GM18858 (cell line): ENCODE data around the gene ANP32A.

Experiments used
- ATAC-seq: cut with Tn5 transposase; IDR thresholded peaks from one replicate; pipeline ENCODE4 v1.9.1; 2021; ENCODE audit not compliant: unreplicated experiment

The ANP32A gene

GRCh38 chr15:68784206-68784605 is 36.5 kb downstream of the ANP32A start:
- ATAC-seq, result no peak

GRCh38 chr15:68783226-68784058 is 37.3 kb downstream of the ANP32A start:
- no peak for ATAC-seq

- ATAC-seq, result no peak
These were observed 38.0 kb downstream of the ANP32A start for GRCh38 chr15:68782589-68783161.

DNA sequence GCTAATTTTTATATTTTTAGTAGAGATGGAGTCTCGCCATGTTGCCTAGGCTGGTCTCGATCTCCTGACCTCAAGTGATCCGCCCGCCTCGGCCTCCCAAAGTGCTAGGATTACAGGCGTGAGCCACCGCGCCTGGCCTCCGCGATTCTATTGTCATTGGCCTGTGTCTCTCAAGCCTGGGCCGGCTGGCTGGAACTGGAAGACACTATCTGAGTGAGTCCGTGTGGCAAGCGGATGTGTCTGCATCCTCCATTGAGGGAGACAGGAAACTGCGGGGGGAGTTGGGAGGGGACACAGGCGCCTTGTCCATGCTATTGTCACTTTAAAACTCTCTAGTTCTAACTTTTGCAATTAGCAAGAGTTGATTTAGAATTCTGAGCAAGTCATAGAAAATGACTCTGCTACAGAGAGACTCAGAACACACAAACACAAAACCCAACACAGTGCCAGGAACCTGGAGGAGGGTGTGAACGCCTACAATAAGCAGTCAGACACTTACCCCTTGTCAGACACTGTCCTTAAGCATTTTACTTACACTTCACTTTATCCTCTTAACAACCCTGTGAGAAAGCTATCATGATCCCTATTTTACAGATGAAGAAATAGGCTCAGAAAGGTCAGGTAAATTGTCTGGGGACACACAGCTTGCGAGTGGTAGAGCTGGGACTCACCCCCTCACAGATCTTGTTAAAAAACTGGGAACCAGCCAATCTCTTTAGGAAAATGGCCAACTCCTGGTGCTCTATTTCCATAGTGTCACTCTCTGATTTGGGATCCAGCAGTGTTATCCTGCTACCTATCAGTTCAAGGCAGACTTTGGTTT is 38.7 kb downstream of the ANP32A start:
- ATAC-seq, result no peak

GRCh38 chr15:68781217-68781616 is 39.5 kb downstream of the ANP32A start:
- ATAC-seq, result no peak

GRCh38 chr15:68778876-68779275 is 41.8 kb downstream of the ANP32A start:
- no peak for ATAC-seq

DNA sequence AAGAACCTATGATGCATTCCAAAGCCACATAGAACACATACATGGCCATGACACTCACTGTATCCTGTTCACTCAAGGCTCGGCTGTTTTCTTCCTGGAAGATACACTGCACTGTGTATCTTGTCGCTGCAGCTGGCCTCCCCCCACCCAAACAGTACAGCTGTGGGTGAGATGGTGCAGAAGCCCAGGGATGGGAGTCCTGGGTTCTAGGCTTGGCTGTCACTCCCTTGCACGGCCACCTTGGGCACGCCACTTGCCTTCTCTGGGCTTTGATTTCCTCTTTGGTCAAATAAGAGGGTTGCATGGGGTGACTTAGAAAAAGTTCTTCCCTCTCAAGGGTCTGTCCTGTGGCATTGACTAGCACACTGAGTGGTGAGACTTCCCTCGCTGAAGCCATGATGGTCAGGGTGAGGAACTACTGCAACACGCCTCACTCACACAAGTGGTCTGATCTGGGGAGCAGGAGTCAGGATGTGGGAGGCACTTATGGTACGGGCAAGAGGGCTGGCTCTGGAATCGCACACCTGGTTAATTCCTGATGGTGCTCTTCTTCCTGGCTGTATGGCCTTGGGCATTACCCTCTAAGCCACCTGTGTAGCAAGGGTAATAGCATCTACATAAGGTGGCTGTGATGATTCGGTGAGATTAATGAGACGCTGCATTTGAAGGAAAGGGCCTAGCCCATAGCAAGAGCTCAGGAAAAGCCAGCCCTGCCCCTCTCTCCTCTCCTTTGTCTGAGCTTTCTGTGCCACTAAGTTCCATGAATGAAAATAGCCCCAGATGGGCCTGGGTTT is 44.0 kb downstream of the ANP32A start:
- no peak for ATAC-seq

- no peak for ATAC-seq
These were observed 44.8 kb downstream of the ANP32A start for GRCh38 chr15:68775671-68776476.

DNA sequence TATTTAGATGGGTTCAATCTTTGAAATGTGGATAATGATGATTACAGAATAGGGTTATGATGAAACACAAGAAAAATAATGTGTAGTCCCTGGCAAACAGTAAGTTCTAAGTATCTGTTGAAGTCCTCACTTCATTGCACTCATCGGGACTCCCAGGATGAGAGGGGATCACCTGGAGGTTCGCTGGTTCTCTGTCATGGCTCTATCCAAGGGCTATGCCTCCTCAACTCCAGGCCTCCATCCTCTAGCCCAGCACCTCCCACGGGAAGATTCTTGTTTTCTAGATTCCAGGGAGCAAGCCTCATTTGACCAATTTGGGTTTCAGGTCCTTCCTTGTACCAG is 45.5 kb downstream of the ANP32A start:
- no peak for ATAC-seq

DNA sequence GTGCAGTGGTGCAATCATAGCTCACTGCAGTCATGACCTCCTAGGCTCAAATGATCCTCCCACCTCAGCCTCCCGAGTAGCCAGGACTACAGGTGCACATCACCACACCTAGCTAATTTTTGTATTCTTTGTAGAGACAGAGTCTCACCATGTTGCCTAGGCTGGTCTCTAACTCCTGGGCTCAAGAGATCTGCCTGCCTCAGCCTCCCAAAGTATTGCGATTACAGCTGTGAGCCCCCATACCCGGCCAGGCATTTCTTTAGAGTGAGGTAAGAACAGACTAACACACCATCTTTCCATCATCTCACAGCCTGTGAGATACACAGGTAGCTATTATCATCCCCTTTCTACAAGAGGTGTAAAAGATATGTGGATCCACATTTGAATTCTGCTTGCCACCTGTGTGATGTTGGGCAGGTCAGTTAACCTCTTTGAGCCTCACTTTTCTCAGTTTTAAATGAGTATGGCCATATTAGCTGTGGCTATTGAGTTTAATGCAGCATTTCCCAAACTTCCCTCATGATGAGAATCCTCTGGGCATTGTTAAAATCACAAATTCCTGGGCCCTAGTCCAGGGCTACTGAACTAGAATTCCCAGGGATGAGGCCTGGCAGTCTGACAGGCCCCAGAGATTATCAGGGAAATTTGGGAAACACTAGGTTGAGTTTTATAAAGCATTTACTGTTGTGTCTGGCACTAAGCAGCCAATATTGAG is 46.0 kb downstream of the ANP32A start:
- ATAC-seq, result no peak

DNA sequence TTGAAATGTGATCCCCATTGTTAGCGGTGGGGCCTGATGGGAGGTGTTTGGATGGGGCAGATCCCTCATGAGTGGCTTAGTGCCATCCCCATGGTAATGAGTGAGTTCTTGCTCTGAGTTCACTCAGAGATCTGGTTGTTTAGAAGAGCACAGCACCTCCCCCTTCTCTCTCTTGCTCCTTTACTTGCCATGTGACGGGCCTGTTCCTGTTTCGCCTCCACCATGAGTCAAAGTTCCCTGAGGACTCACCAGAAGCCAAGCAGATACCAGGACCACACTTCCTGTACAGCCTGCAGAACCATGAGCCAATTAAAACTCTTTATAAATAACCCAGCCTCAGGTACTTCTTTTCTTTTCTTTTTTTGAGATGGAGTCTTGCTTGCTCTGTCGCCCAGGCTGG is 46.6 kb downstream of the ANP32A start:
- no peak for ATAC-seq

DNA sequence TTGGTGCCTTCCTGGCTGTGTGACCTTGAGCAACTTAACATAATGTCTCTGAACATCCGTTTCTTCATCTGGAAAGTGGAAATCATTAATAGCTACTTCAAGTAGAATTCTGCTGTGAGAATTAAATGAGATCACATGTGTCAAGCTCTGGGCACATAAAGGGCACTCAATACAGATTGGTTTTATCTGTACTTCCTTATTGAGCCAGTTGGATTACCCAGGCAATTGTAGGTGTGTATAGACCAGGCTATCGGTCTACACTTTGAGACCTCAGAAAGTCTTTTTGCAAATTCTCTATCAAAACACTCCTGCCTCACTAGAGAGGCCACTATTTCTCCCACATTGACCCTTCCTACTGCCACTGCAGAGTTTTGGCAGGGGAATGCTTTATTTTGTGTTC is 47.7 kb downstream of the ANP32A start:
- no peak for ATAC-seq

- no peak for ATAC-seq
These were observed 50.5 kb downstream of the ANP32A start for GRCh38 chr15:68770216-68770615.

DNA sequence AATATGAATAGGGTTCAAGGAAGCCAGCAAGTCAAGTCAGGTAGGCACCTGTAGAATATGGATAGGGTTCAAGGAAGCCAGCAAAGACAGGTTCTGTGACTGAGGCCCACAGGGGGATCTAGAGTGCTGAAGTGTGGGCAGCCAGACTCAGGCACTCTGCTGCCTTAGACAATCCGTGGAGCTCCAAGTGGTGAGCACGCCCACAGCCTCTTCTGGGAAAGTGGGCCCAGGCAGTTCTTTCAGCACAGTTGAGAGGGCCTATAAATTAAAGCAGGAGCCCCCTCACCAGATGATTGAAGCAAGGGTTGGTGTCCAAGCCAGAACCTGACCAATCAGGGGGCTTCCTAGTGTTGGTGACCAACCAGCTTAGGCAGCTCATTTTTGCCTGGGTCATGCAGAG is 51.0 kb downstream of the ANP32A start:
- no peak for ATAC-seq

GRCh38 chr15:68768321-68768720 is 52.4 kb downstream of the ANP32A start:
- ATAC-seq, result no peak

DNA sequence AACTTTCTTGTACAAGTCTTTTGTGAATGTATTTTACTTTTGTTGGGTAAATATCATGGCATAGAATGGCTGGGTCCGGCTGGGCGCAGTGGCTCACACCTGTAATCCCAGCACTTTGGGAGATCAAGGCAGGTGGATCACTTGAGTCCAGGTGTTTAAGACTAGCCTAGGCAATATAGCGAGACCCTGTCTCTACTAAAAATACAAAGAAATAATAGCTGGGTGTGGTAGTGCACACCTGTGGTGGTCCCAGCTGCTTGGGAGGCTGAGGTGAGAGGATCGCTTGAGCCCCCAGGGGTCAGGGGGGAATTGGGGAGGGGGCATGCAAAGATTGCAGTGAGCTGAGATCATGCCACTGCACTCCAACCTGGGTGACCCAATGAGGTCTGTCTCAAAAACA is 52.9 kb downstream of the ANP32A start:
- ATAC-seq, result no peak

GRCh38 chr15:68765602-68766368 is 54.9 kb downstream of the ANP32A start:
- no peak for ATAC-seq

GRCh38 chr15:68764090-68764489 is 56.6 kb downstream of the ANP32A start:
- ATAC-seq, result no peak

DNA sequence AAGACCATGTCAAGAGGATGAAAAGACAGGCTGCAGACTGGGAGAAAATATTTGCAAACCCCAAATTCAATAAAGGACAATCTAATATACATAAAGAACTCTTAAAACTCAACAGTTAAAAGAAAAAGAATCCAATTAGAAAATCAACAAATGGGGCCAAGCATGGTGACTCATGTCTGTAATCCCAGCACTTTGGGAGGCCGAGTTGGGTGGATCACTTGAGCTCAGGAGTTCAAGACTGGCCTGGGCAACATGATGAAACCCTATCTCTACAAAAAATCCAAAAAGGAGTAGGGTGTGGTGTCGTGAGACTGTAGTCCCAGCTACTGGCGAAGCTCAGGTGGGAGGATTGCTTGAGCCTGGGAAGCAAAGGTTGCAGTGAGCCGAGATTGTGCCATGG is 57.6 kb downstream of the ANP32A start:
- no peak for ATAC-seq
